SK-N-SH (cell line): Measurements from ENCODE around the gene ABCB1. TPM values are rescaled to one million over a fixed set of nuclear protein-coding genes. Genes with fewer than 3 reads are reported as not detected.

Experiments
- CTCF ChIA-PET: fragments of 300-600, 350-600 bp; formaldehyde crosslinking; extraction: SDS; loops from one replicate; lab custom pipeline; 2021; lab: Yijun Ruan, JAX
- POLR2A ChIA-PET: fragments of 350-600 bp; sonication (Branson Sonifier 250); formaldehyde crosslinking; extraction: SDS; loops from one replicate; lab custom pipeline; 2020; ENCODE audit warnings: antibody characterized with exemption, inconsistent platforms; lab: Yijun Ruan, JAX
- DNase-seq: peaks from one replicate; pipeline ENCODE4 v3.0.0; 2012
- H2AFZ ChIP-seq: fragments of 200-600 bp; sonication (generic); 2 replicates; pipeline ENCODE4 v1.8.1; 2016; ENCODE audit warnings: antibody characterized with exemption, mild to moderate bottlenecking, low read depth
- H3F3A ChIP-seq: fragments of 200-600 bp; sonication (generic); replicated peaks from 2 replicates; pipeline ENCODE3; 2016; ENCODE audit warnings: antibody characterized with exemption, mild to moderate bottlenecking; ENCODE audit not compliant: insufficient read depth
- H3K27ac ChIP-seq, 2 experiments: fragments of 200-500 bp in 1 of 2; fragments of 200-600 bp in 1 of 2; sonication (Bioruptor generic) in 1 of 2; sonication (generic), shearing (Covaris generic) in 1 of 2; 2 replicates each; pipeline versions ENCODE4 v1.5.1 to v1.6.1; 2014 to 2016; ENCODE audit warnings: low read depth in 2 of 2, inconsistent platforms in 1 of 2, low read length in 1 of 2, mild to moderate bottlenecking in 1 of 2, mixed read lengths in 1 of 2
- H3K27me3 ChIP-seq: fragments of 200-600 bp; sonication (generic), shearing (Covaris generic); 2 replicates; pipeline ENCODE4 v1.6.1; 2016; ENCODE audit warnings: mixed run types; ENCODE audit not compliant: insufficient read depth
- H3K36me3 ChIP-seq, 2 experiments: fragments of 200-500 bp in 1 of 2; fragments of 200-600 bp in 1 of 2; sonication (Bioruptor generic) in 1 of 2; sonication (generic) in 1 of 2; replicated peaks in 1 of 2; 2 replicates each; pipeline versions ENCODE3 to v1.5.1; 2014 to 2016; ENCODE audit warnings: low read length in 1 of 2, mild to moderate bottlenecking in 1 of 2; ENCODE audit not compliant: insufficient read depth in 2 of 2, control insufficient read depth in 1 of 2
- H3K4me1 ChIP-seq, 2 experiments: fragments of 200-500 bp in 1 of 2; fragments of 200-600 bp in 1 of 2; sonication (Bioruptor generic) in 1 of 2; sonication (generic), shearing (Covaris generic) in 1 of 2; 2 replicates each; pipeline versions ENCODE4 v1.5.1 to v1.6.1; 2014 to 2016; ENCODE audit warnings: low read depth in 1 of 2, low read length in 1 of 2, mixed run types in 1 of 2; ENCODE audit not compliant: insufficient read depth in 2 of 2, control insufficient read depth in 1 of 2
- H3K4me2 ChIP-seq: fragments of 200-600 bp; sonication (generic), shearing (Covaris generic); 2 replicates; pipeline ENCODE4 v1.6.1; 2017; ENCODE audit warnings: mixed run types
- H3K4me3 ChIP-seq, 2 experiments: fragments of 200-500 bp in 1 of 2; fragments of 200-600 bp in 1 of 2; sonication (Bioruptor generic) in 1 of 2; sonication (generic), shearing (Covaris generic) in 1 of 2; 2 replicates each; pipeline versions ENCODE4 v1.5.1 to v1.8.1; 2014 to 2016; ENCODE audit warnings: low read depth in 2 of 2, inconsistent platforms in 1 of 2, low read length in 1 of 2, mild to moderate bottlenecking in 1 of 2, mixed read lengths in 1 of 2, moderate library complexity in 1 of 2
- H3K79me2 ChIP-seq: fragments of 200-600 bp; sonication (generic); 2 replicates; pipeline ENCODE4 v1.8.1; 2017; ENCODE audit warnings: mild to moderate bottlenecking; ENCODE audit not compliant: insufficient read depth
- H3K9ac ChIP-seq: fragments of 200-600 bp; sonication (generic); 2 replicates; pipeline ENCODE4 v1.6.1; 2017; ENCODE audit warnings: mixed run types
- H3K9me2 ChIP-seq: fragments of 200-600 bp; sonication (generic); 2 replicates; pipeline ENCODE4 v1.6.1; 2017; ENCODE audit warnings: mixed run types
- H3K9me3 ChIP-seq: fragments of 200-600 bp; sonication (generic); 2 replicates; pipeline ENCODE4 v1.6.1; 2017; ENCODE audit warnings: mixed run types, mild to moderate bottlenecking, moderate library complexity
- H4K20me1 ChIP-seq: fragments of 200-600 bp; sonication (generic); 2 replicates; pipeline ENCODE4 v1.6.1; 2017; ENCODE audit warnings: mild to moderate bottlenecking, mixed run types; ENCODE audit not compliant: insufficient read depth
- CHD2 ChIP-seq: fragments of 150-350 bp; IDR thresholded peaks from 2 replicates; pipeline ENCODE4 v1.6.1; 2018; ENCODE audit warnings: low read length; ENCODE audit not compliant: partially characterized antibody
- ELF1 ChIP-seq: IDR thresholded peaks from 2 replicates; pipeline ENCODE4 v1.4.0; 2012
- EZH2phosphoT487 ChIP-seq: fragments of 200-600 bp; sonication (generic); IDR thresholded peaks from 2 replicates; pipeline ENCODE4 v1.6.1; 2017; ENCODE audit warnings: low read depth, mixed run types, mild to moderate bottlenecking, antibody characterized with exemption, moderate library complexity, borderline replicate concordance
- FOXM1 ChIP-seq: IDR thresholded peaks from 2 replicates; pipeline ENCODE4 v1.4.0; 2012; ENCODE audit warnings: low read depth, mild to moderate bottlenecking
- GATA2 ChIP-seq: sonication (generic); formaldehyde crosslinking; IDR thresholded peaks from 2 replicates; pipeline ENCODE4 v1.5.0; 2020; ENCODE audit warnings: mild to moderate bottlenecking, missing genetic modification reagents
- JUND ChIP-seq: IDR thresholded peaks from 2 replicates; pipeline ENCODE4 v1.4.0; 2012
- MEF2A ChIP-seq: IDR thresholded peaks from 2 replicates; pipeline ENCODE4 v1.4.0; 2012; ENCODE audit warnings: low read depth, borderline replicate concordance
- MXI1 ChIP-seq: IDR thresholded peaks from 2 replicates; pipeline ENCODE4 v1.6.1; 2012; ENCODE audit warnings: mild to moderate bottlenecking, low read depth, low read length, improper control_type of control experiment
- NRF1 ChIP-seq: IDR thresholded peaks from 2 replicates; pipeline ENCODE4 v1.6.1; 2012; ENCODE audit warnings: low read depth, mild to moderate bottlenecking, low read length
- POLR2AphosphoS5 ChIP-seq: IDR thresholded peaks from 2 replicates; pipeline ENCODE4 v1.6.1; 2012; ENCODE audit warnings: low read depth, low read length
- RAD21 ChIP-seq: IDR thresholded peaks from 2 replicates; pipeline ENCODE4 v1.6.1; 2012; ENCODE audit warnings: mild to moderate bottlenecking, low read length
- TCF12 ChIP-seq: IDR thresholded peaks from 2 replicates; pipeline ENCODE4 v1.4.0; 2012
- YY1 ChIP-seq: IDR thresholded peaks from 2 replicates; pipeline ENCODE4 v1.4.0; 2012; ENCODE audit warnings: low read depth, mild to moderate bottlenecking
- WGBS: methylation state at CpG from one replicate; pipeline ENCODE4 v1.1.6; 2017; ENCODE audit warnings: low lambda C conversion rate; 5-methylcytosine and 5-hydroxymethylcytosine counted together
- polyA plus RNA-seq, 3 experiments: library from polyadenylated mRNA; depleted of rRNA; stranded (reverse); fragments of >200 nt; gene quantifications; 2 replicates each; pipeline ENCODE4 v1.2.3, GENCODE V29; 2012
- TF ChIP-seq, protein P1 (sequence below): IDR thresholded peaks from 2 replicates; pipeline ENCODE4 v1.4.0; 2012; ENCODE audit warnings: low read depth
- TF ChIP-seq, protein P2 (sequence below): fragments of 200-600 bp; sonication (generic); IDR thresholded peaks from 2 replicates; pipeline ENCODE4 v1.6.1; 2017; ENCODE audit warnings: antibody characterized with exemption, mild to moderate bottlenecking, moderate library complexity

Gene ABCB1
- polyA plus RNA-seq, 1 of the 3 experiments (the other 2 are of a cell fraction) = 2.0 TPM

DNA sequence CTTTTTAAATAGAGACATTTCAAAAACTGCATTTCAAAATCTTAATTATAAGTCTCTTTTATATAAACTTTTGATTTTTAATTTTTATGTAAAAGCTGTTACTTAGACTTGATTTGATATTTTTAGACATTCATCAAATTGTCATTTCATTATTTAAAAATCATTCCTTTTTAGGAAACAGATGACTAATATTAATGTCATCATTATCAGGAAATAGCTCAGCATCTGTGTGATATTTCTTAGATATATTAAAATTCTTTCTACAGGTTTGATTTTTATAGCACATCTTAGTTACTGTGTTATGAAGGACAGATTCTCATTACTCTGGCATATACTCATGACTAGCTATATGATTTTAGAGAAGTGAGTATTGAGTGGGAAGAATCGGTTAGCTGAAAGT lies 44.8 kb upstream of the ABCB1 start:
- ChIA-PET CTCF (interaction anchor here (1.0 to 1.4 kb wide), 4 partner anchors 10 to 139 kb away, joined by 3 to 4 read pairs (median 4); no protein-coding TSS in a partner anchor), POLR2A (no interaction called here)
- DNase-seq = no peak
- H3K79me2 ChIP-seq = no peaks in the 10 kb centered on the region
- no peaks in the 10 kb centered on the region for H3K4me1 ChIP-seq
- no peaks in the 10 kb centered on the region for H3K36me3 ChIP-seq
- H3K9ac ChIP-seq = no peak overlapping the region
- H3K9me3 ChIP-seq = no peaks in the 10 kb centered on the region
- no peaks in the 10 kb centered on the region for H4K20me1 ChIP-seq
- H3K9me2 ChIP-seq = no peaks in the 10 kb centered on the region
- no peak overlapping the region for H2AFZ ChIP-seq
- no peaks in the 10 kb centered on the region for H3F3A ChIP-seq
- WGBS = 96% methylated on average over 1 of the region's 1 CpG
- H3K4me3 ChIP-seq = no peak overlapping the region
- H3K27ac ChIP-seq = no peak overlapping the region
- TF ChIP-seq CHD2 (no peak), YY1 (no peak), FOXM1 (no peak)
- H3K4me2 ChIP-seq = no peak overlapping the region
- H3K27me3 ChIP-seq = no peaks in the 10 kb centered on the region

GRCh38 chr7:87635921-87636320 lies 35.2 kb upstream of the ABCB1 start:
- H3K9ac ChIP-seq = no peak overlapping the region
- no peaks in the 10 kb centered on the region for H3K4me1 ChIP-seq
- CTCF ChIA-PET = interaction anchor here (0.7 to 1.0 kb wide), 2 partner anchors 10 to 54 kb away, joined by 3 to 4 read pairs; no protein-coding TSS in a partner anchor
- no peak for TF ChIP-seq YY1
- TF ChIP-seq RAD21 = no peak
- TF ChIP-seq MEF2A = no peak
- TF ChIP-seq EZH2phosphoT487 = no peak
- no peak for TF ChIP-seq GATA2 (CRISPR knock-in tag)
- TF ChIP-seq FOXM1 = no peak
- no peak for TF ChIP-seq TCF12
- TF ChIP-seq, protein P1, sequence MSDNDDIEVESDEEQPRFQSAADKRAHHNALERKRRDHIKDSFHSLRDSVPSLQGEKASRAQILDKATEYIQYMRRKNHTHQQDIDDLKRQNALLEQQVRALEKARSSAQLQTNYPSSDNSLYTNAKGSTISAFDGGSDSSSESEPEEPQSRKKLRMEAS = no peak
- TF ChIP-seq NRF1 = no peak
- TF ChIP-seq ELF1 = no peak
- TF ChIP-seq POLR2AphosphoS5 = no peak
- no peak for TF ChIP-seq MXI1
- TF ChIP-seq JUND = no peak
- TF ChIP-seq, protein P2, sequence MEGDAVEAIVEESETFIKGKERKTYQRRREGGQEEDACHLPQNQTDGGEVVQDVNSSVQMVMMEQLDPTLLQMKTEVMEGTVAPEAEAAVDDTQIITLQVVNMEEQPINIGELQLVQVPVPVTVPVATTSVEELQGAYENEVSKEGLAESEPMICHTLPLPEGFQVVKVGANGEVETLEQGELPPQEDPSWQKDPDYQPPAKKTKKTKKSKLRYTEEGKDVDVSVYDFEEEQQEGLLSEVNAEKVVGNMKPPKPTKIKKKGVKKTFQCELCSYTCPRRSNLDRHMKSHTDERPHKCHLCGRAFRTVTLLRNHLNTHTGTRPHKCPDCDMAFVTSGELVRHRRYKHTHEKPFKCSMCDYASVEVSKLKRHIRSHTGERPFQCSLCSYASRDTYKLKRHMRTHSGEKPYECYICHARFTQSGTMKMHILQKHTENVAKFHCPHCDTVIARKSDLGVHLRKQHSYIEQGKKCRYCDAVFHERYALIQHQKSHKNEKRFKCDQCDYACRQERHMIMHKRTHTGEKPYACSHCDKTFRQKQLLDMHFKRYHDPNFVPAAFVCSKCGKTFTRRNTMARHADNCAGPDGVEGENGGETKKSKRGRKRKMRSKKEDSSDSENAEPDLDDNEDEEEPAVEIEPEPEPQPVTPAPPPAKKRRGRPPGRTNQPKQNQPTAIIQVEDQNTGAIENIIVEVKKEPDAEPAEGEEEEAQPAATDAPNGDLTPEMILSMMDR = no peak
- no peak overlapping the region for H3K4me2 ChIP-seq
- H3K27ac ChIP-seq = no peak overlapping the region
- no peaks in the 10 kb centered on the region for H3F3A ChIP-seq
- H2AFZ ChIP-seq = no peak overlapping the region
- 34% methylated on average over 1 of the region's 1 CpG for WGBS
- no peaks in the 10 kb centered on the region for H3K27me3 ChIP-seq
- no peaks in the 10 kb centered on the region for H3K36me3 ChIP-seq
- no peak for DNase-seq
- no peaks in the 10 kb centered on the region for H3K9me3 ChIP-seq
- H3K9me2 ChIP-seq = no peaks in the 10 kb centered on the region
- POLR2A ChIA-PET = no interaction called here
- H4K20me1 ChIP-seq = no peaks in the 10 kb centered on the region
- no peak overlapping the region for H3K4me3 ChIP-seq
- H3K79me2 ChIP-seq = no peaks in the 10 kb centered on the region
